Tibial nerve (tissue), 4 donors: ENCODE data around the gene LCNL1.

ENCODE experiments used
- EP300 ChIP-seq, 2 donors: sonication (generic); formaldehyde crosslinking; IDR thresholded peaks; one replicate each; pipeline ENCODE4 v1.6.1; 2017; ENCODE audit warnings: antibody characterized with exemption in 2 of 2, mild to moderate bottlenecking in 1 of 2
- POLR2A ChIP-seq, 2 donors: fragments of 450-650 bp; IDR thresholded peaks; one replicate each; pipeline ENCODE4 v1.6.1; 2017; ENCODE audit warnings: antibody characterized with exemption in 2 of 2, mild to moderate bottlenecking in 2 of 2, moderate library complexity in 2 of 2
- TF ChIP-seq, protein P1 (sequence below), 5 experiments: fragments of 200-600 bp in 3 of 5; fragments of 450-650 bp in 2 of 5; sonication (generic) in 3 of 5; IDR thresholded peaks; one replicate each; pipeline ENCODE4 v1.5.1; 2016 to 2019; ENCODE audit warnings: antibody characterized with exemption in 5 of 5, mild to moderate bottlenecking in 3 of 5, moderate library complexity in 2 of 5

DNA sequence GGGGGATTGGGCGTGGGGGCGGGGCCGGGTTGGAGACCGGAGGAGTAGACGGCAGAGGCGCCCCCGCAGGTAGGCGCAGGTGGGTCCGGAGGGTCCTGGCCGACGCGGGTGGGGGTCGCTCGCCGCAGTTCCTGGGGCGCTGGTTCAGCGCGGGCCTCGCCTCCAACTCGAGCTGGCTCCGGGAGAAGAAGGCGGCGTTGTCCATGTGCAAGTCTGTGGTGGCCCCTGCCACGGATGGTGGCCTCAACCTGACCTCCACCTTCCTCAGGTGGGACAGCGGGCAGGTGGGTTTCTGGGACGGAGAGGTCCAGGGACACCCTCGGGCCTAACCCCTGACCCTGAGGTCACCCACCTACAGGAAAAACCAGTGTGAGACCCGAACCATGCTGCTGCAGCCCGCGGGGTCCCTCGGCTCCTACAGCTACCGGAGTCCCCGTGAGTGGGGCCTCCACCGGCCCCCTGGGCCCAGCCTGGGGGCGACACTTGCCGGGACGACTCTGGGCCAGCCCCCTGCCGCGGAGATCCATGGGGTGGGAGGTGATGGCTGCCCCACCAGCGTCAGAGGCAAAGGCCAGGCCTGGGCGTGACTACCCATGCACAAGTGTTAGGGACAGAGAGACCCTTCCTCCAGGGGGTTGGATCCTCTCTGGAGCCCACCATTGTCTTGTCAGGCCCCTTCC is 3.8 kb upstream of the LCNL1 start:
- TF ChIP-seq POLR2A (IDR thresholded peaks at IDR 0.05) (peak in 1 of 2 donors; percentile 9), EP300 (IDR thresholded peaks at IDR 0.05) (no peak)
- TF ChIP-seq, protein P1, sequence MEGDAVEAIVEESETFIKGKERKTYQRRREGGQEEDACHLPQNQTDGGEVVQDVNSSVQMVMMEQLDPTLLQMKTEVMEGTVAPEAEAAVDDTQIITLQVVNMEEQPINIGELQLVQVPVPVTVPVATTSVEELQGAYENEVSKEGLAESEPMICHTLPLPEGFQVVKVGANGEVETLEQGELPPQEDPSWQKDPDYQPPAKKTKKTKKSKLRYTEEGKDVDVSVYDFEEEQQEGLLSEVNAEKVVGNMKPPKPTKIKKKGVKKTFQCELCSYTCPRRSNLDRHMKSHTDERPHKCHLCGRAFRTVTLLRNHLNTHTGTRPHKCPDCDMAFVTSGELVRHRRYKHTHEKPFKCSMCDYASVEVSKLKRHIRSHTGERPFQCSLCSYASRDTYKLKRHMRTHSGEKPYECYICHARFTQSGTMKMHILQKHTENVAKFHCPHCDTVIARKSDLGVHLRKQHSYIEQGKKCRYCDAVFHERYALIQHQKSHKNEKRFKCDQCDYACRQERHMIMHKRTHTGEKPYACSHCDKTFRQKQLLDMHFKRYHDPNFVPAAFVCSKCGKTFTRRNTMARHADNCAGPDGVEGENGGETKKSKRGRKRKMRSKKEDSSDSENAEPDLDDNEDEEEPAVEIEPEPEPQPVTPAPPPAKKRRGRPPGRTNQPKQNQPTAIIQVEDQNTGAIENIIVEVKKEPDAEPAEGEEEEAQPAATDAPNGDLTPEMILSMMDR (IDR thresholded peaks at IDR 0.05) = no peak
